Measurements from ENCODE around the gene EFCAB6.
A peak's percentile ranks its signal among the peaks of the same experiment; 100 is the strongest.

The EFCAB6 gene

DNA sequence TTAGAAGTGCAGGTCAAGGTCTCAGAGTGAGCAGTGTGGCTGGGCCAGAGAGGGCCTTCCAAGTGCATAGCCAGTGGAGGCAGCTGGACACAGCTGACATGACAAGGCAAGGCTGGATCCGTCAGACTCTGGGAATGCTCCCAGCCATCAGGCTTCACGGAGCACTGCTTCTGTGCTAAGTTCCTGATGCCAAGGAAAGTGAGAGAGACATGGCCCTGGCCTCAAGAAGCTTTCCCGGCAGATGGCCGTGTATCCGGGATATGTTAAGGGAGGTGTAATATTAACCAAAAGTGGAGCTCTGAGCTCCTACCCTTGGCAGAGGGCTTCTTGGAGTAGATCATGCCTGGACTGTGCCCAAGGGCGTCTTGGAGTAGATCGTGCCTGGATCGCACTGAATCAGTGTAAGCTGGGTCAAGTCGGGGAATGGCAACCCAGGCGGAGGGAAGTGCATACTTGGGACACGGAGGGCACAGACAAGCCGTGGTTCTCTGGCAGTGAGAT is 7.4 kb upstream of the EFCAB6 start:
- no peak overlapping the region for H3K4me3 ChIP-seq (ENCODE audit: low read depth, low read length)
- TF ChIP-seq CTCF (IDR thresholded peaks at IDR 0.05; ENCODE audit: borderline replicate concordance, insufficient read depth, low read depth, low read length), result no peak

- TF ChIP-seq CTCF (IDR thresholded peaks at IDR 0.05; ENCODE audit: borderline replicate concordance, insufficient read depth, low read depth, low read length), result no peak
- H3K4me3 ChIP-seq (ENCODE audit: low read depth, low read length), result no peak overlapping the region
These were observed 6.9 kb upstream of the EFCAB6 start for GRCh38 chr22:43818981-43819380.

DNA sequence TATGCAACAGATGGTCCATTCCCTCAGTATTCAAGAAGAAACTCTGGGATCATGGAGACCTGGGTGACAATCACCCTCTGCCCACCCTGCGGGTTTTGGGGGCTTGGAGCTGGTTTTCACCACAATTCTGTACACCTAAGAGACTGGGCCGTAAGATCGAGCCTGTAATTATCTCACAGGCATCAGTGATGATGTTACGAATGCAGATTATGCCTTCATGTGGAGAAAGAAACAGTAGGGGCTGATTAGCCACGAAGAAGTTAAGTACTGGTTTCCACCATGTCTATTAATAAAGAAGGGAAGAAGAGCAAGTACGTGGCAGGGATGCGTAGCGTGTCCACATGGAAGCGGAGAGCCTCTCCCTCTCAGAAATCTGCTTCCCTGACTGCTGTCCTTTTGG is 5.3 kb upstream of the EFCAB6 start:
- H3K4me3 ChIP-seq (ENCODE audit: low read depth, low read length), result no peak overlapping the region
- no peak for TF ChIP-seq CTCF (IDR thresholded peaks at IDR 0.05; ENCODE audit: borderline replicate concordance, insufficient read depth, low read depth, low read length)

DNA sequence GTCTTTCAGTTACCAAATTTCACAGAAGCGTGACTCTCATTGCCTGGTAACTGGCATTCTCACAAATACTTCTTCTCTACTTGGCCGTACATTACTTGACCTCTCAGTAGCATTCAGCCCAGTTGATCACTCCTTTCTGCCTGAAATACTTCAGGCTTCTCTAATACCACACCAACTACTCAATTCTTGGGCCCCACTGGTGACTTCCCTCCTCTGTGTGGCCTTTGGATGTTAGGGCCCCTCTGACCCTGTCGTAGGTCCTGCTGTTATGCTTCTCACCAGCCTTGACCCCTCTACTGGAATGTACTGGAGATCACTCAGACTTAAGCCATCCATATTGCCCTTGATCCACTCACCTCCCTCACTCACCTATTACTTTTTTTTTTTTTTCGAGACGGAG is 2.2 kb upstream of the EFCAB6 start:
- no peak overlapping the region for H3K4me3 ChIP-seq (ENCODE audit: low read depth, low read length)
- TF ChIP-seq CTCF (IDR thresholded peaks at IDR 0.05; ENCODE audit: borderline replicate concordance, insufficient read depth, low read depth, low read length), result no peak

DNA sequence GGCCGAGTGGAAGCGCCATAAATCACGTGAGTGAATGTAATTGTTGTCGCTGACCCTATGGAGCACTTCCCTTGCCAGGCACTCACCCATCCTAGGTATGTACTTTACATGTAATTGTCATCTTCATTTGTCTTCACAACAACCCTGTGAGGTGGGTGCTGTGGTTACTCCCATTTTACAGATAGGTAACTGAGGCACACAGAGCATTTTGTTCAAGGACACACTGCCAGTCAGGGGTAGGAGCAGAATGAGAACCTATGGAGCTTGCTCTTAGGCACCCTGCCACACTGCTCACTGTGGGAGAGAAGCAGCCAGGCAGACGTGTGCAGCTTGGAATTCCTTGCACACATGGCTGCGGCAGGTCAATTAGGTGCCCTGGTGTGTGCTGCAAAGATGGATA is 785 bp upstream of the EFCAB6 start:
- TF ChIP-seq CTCF (IDR thresholded peaks at IDR 0.05; ENCODE audit: borderline replicate concordance, insufficient read depth, low read depth, low read length), result no peak
- H3K4me3 ChIP-seq (ENCODE audit: low read depth, low read length), result peak overlapping the region; percentile 97

- peak overlapping the region; percentile 97 for H3K4me3 ChIP-seq (ENCODE audit: low read depth, low read length)
- no peak for TF ChIP-seq CTCF (IDR thresholded peaks at IDR 0.05; ENCODE audit: borderline replicate concordance, insufficient read depth, low read depth, low read length)
These were observed 342 bp downstream of the EFCAB6 start for GRCh38 chr22:43811777-43812148.

DNA sequence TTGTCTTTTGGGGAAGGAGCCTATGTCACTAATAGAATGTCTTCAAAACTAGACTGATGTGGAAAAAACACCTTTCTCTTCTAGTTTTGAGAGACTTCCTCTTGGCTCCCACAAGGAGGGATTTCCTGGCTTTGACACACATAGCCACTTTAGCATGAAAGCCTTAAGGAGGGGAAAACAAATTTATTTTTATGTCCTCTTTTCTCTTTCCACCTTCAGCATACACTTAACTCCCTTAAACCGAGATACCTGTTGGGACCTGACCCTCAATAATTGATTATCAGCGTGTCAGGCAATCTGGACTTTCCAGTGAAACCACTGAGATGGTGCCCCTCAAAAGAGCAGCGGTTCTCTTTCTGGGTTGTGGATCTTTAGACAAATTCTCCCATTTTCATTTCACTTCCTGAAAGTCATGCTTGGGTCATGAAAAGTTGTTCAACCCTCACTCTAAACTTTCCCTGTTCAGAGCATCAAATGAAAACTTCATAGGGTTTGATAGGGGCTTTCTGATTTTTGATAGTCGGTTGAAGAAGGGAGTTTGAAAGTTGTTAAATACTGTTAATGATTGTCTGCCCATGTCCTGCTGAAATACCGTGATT is 9.1 kb downstream of the EFCAB6 start:
- TF ChIP-seq CTCF (IDR thresholded peaks at IDR 0.05; ENCODE audit: borderline replicate concordance, insufficient read depth, low read depth, low read length), result no peak

More for the DNA sequence above, 9.1 kb downstream of the EFCAB6 start:
- no peak overlapping the region for H3K4me3 ChIP-seq (ENCODE audit: low read depth, low read length)
